ENCODE data around the gene ARHGEF26.

The ARHGEF26 gene

GRCh38 chr3:154273381-154273780, 152.2 kb downstream of the ARHGEF26 start:
- DNase-seq, result no peak

GRCh38 chr3:154274348-154274747, 153.2 kb downstream of the ARHGEF26 start:
- DNase-seq, result no peak

GRCh38 chr3:154275292-154275691, 154.1 kb downstream of the ARHGEF26 start:
- DNase-seq, result no peak

- DNase-seq, result peak in 1 of 4 experiments; percentile 2
These were observed 154.8 kb downstream of the ARHGEF26 start for GRCh38 chr3:154275965-154276364.

DNA sequence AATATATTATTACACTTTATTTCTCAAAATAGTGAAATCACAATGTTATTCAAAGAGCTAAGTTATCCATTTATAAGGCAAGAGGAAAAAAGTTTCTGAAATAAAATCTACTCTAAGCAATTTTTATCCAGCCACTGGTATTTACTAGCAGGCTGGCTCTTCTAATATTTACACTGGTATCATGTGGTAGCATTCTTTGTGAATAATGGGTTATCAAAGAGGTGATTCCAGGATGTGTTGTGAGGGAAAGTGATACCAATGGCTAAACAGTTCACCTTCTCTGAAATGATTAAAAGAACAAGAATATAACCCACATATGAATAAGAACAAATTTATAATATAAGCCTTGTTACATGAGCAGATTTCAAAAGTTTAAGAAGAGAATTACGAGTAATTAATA, 159.0 kb downstream of the ARHGEF26 start:
- no peak for DNase-seq

GRCh38 chr3:154285221-154285620, 164.0 kb downstream of the ARHGEF26 start:
- peak; percentile 19 to 63 (median 44) for DNase-seq

DNA sequence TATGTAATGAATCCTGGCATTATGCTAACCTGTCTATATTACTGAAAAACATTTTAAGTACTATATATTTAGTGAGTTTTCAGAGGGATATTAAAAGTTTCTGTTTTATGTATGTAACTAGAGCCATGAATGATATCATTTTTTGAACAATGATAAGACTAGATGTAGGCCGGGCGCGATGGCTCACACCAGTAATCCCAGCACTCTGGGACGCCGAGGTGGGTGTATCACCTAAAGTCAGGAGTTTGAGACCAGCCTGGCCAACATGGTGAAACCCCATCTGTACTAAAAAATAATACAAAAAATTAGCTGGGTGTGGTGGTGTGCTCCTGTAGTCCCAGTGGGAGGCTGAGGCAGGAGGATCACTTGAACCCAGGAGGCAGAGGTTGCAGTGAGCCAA, 169.0 kb downstream of the ARHGEF26 start:
- no peak for DNase-seq

DNA sequence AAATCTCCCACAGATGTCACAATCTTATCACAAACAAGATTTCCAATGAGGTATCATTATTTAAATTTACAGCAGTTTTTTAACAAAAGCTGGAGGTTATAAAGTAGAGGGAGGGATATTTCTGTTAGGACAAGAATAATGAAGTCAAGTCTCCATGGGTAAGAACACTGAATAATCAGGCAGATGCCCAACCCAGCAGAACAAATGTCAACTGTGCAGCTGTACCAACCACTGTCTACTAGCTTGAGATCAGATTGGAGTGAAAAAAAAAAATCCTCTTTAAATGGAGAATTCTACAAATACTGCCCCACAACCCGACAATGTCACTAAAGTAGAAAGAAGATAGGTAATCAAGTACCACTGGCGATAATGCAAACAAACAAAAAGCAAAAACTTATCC, 172.8 kb downstream of the ARHGEF26 start:
- DNase-seq, result no peak

- DNase-seq, result no peak
These were observed 180.4 kb downstream of the ARHGEF26 start for GRCh38 chr3:154301561-154301960.

GRCh38 chr3:154304116-154304786, 183.1 kb downstream of the ARHGEF26 start:
- DNase-seq, result no peak

DNA sequence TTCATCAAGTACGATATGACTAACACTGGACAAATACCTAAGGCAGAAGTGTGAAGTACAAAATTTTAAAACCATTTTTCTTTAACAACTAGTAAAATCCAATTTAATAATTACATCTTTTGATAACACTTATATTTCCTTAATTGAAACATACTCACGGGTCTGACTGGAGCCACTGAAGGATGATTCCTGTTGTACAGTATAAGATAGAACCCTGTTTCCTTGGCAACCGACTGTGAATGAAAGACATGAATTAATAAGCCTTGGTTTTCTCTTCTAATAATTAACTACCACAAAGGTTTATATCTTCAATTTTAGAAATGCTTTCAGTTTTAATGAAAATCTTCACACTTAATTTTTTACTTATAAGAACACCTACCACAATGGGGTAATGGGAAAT, 183.7 kb downstream of the ARHGEF26 start:
- DNase-seq, result no peak

- DNase-seq, result no peak
These were observed 186.2 kb downstream of the ARHGEF26 start for GRCh38 chr3:154307363-154307762.

Measured in suppressor macrophage (primary cell).